Measurements from ENCODE around the gene NFIA.

NFIA gene

DNA sequence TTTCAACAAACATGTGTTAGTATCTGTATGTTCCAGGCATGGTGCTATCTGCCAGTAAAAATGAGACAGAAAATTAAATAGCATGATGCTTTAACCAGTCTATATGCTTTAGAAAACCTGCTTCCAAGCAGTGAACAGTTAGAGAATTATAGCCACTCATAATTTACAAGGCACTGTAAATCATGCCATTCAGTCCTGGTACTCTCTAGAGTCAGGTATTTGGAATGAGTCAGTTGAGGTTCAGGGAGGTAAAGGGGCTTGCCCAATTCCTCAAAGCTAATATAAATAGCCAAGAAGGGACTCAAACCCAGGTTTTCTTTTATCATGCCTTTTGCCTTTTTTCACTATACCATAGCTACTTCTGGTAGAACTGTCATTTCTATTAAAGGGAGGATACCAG is 184.4 kb downstream of the NFIA start:
- DNase-seq (ENCODE audit: extremely low read depth, low read depth) = no peak
- TF ChIP-seq, protein P1, sequence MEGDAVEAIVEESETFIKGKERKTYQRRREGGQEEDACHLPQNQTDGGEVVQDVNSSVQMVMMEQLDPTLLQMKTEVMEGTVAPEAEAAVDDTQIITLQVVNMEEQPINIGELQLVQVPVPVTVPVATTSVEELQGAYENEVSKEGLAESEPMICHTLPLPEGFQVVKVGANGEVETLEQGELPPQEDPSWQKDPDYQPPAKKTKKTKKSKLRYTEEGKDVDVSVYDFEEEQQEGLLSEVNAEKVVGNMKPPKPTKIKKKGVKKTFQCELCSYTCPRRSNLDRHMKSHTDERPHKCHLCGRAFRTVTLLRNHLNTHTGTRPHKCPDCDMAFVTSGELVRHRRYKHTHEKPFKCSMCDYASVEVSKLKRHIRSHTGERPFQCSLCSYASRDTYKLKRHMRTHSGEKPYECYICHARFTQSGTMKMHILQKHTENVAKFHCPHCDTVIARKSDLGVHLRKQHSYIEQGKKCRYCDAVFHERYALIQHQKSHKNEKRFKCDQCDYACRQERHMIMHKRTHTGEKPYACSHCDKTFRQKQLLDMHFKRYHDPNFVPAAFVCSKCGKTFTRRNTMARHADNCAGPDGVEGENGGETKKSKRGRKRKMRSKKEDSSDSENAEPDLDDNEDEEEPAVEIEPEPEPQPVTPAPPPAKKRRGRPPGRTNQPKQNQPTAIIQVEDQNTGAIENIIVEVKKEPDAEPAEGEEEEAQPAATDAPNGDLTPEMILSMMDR (IDR thresholded peaks at IDR 0.05; ENCODE audit: low read depth, low read length) = no peak

DNA sequence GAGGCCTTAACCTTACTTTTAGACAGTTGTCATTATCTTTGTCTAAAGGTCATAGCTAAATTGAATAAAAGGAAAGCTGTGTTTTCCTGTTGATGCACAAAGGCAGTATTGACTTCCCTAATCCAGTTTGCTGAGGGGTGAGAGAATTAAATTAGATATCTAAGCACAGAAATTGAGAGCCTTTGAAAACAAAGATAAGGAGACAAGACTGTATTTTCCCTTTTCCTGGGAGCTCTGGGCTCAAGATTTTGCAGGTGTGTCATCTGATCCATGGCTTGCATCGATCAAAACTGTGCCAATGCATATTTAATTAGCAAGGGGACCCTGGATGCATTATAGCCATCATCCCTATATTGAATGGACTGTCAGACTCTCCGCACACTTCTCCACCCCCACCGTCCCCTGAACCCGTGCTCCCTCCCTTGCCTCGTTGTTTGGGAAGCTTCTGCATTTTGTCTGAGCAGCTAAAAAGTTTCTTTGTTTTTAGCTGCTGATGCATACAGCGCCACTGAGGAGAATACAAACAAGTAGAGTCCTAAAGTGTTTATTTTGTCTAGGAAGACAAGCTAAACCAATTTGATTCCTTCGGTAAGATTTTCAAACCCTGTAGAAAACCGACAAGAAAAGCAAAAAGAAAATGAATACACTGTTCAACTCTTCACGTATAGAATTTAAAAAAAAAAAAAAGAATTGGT is 186.3 kb downstream of the NFIA start:
- no peak for DNase-seq (ENCODE audit: extremely low read depth, low read depth)
- TF ChIP-seq, protein P1 (IDR thresholded peaks at IDR 0.05; ENCODE audit: low read depth, low read length) = no peak

DNA sequence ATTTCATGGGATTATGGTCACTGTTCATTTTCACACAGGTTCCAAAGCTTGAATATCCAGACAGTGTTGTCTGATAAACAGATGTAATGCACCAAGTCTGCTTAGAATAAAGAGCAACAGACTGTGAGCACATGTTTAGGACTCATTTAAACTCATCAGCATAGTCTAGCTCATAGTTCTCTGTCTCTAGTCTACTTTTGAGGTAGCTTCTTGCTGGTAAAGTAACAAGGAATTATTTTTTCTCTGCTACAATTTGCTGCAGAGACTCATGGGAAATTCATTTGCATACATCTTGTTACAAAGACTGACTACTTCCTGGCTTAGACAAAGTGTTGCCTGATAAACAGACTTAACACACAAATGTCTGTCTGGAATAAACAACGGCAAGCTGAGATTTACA is 187.2 kb downstream of the NFIA start:
- no peak for DNase-seq (ENCODE audit: extremely low read depth, low read depth)
- TF ChIP-seq, protein P1 (IDR thresholded peaks at IDR 0.05; ENCODE audit: low read depth, low read length) = no peak

DNA sequence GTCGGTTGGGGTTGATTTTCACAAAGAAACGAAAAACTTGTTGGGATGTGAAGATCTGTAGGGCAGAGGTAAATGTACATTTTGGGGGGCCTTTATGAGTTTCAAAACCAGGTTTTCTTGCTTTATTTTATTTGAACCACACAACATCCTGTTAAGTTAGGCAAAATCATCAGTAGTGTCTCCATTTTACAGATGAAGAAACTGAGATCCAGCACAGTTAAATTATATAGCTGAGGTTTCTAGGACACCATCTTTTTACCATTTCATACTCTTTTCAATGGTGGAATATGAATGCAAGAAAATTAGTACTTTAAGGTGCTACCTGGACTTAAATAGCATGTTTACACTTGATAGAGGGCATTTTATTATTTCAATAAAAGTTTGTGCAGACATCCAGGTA is 187.7 kb downstream of the NFIA start:
- DNase-seq (ENCODE audit: extremely low read depth, low read depth) = no peak
- TF ChIP-seq, protein P1 (IDR thresholded peaks at IDR 0.05; ENCODE audit: low read depth, low read length) = no peak

DNA sequence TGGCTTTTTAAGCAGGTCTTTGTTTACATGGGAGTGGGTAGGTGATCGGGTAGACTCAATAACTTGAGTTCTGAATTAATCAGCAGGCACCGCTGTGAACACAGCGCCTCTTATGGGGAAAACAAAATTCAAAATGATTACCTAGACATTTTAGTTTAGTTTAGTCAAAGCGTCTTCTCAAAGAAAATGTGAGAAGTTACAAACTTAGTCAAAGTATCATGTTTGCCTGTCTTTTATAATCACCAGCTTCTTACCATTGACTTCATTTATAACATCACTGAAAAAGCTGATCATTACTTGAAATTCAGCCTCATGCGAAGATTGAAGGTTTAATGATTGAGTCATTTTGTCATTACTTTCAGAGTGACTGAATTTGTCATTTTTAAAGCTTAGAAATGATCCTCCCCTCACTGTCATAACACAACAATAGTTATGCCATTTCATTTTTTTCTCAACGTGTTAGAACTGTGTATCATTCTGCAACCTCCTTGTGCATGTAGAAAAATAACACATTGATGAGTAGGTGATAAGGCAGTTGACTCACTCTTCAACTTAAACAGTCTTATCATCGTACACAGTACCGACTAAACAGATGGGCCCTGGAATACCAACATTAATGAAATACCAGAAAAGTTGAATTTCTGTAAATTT is 188.5 kb downstream of the NFIA start:
- DNase-seq (ENCODE audit: extremely low read depth, low read depth) = no peak
- TF ChIP-seq, protein P1 (IDR thresholded peaks at IDR 0.05; ENCODE audit: low read depth, low read length) = no peak

DNA sequence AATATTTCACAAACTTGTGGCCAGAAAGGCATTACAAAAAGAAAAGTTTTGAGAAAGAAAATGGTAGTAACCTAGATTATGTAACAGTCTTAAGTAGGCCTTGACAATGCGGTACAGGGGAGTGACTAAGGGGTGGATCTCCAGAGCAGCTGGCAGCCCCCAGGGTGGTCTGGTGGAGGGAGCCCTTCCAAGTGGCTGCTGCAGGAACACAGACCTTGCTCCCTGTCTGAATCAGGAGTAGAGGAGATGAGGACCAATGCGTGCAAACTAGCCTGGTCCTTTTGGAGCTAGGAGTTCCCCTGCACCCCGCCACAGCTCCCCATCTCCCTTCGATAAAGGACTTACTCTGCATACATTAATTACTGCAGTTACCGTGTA is 189.0 kb downstream of the NFIA start:
- no peak for DNase-seq (ENCODE audit: extremely low read depth, low read depth)
- TF ChIP-seq, protein P1 (IDR thresholded peaks at IDR 0.05; ENCODE audit: low read depth, low read length) = no peak

DNA sequence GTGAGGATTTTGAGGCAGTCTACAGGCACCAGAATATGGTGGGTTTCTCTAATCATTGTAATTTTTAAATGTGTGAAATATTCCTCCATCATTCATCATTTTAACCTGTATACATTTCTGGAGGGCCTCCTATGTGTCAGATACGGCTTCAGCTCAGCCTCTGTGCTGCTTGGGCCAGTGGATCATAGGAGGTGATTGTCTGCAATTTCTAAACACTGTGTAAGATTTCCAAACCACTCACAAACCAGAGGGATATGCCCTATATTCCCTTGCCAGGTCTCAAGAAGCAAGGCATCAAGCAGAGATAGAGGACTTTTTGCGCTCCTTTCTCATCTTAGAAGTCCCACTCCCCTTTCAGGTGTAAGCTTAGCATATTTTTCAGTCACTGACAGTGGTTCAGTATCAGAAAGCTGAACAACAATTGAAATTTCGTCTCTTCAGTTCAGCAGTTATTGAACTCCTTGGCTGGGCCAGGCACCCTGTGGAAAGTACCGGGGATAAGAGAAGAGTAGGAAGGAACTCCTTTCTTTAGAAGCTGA is 190.9 kb downstream of the NFIA start:
- TF ChIP-seq, protein P1 (IDR thresholded peaks at IDR 0.05; ENCODE audit: low read depth, low read length) = no peak
- DNase-seq (ENCODE audit: extremely low read depth, low read depth) = no peak

All from AG09319 (cell line).